ENCODE data around the gene TXNL4A. TPM values are rescaled to one million over a fixed set of nuclear protein-coding genes. Genes with fewer than 3 reads are reported as not detected.

Gene TXNL4A
- total RNA-seq, 5 donors from 2014 or later (not counting 1 experiment from before 2014, with no cell fraction given) = 61.2 to 77.8 (median 72.7) TPM

DNA sequence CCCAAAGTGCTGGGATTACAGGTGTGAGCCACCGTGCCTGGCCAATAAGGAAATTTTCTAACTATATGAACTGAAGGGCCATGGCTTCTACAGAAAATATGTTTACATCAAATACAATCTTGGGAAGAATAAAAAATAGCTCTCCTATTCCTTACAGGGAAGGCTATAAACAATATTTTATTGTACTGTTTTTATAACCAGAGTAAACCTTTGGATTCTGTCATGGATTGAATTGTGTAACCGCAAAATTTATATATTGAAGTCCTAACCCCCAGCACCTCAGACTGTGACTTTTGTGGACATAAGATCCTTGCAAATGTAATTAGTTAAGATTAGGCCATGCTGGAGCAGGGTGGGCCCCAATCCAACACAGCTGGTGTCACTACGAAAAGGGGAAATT, 15.6 kb downstream of the TXNL4A start:
- no peaks in the 10 kb centered on the region for H3K9me3 ChIP-seq
- peaks cover 0 to 5% of the 10 kb centered on the region in 2 experiments for H3K4me1 ChIP-seq (ENCODE audit: control insufficient read depth in 1 of 2, extremely low read depth in 1 of 2, insufficient read depth in 2 of 2, low read length in 2 of 2)
- H3K27me3 ChIP-seq (replicated peaks in 1 of 2; ENCODE audit: control insufficient read depth in 2 of 2, extremely low read depth in 1 of 2, insufficient read depth in 2 of 2, low read length in 1 of 2) = no peaks in the 10 kb centered on the region
- DNase-seq = no peak
- no peaks in the 10 kb centered on the region for H3K9me3 Mint-ChIP-seq
- ChIA-PET CTCF (no interaction called here), POLR2A (no interaction called here)
- H3K36me3 Mint-ChIP-seq = peaks cover 34% of the 10 kb centered on the region
- no peak overlapping the region for H3K27ac ChIP-seq (ENCODE audit: low read length)
- H3K27ac Mint-ChIP-seq = no peak overlapping the region
- H3K36me3 ChIP-seq (ENCODE audit: control insufficient read depth in 2 of 2, extremely low read depth in 1 of 2, insufficient read depth in 1 of 2, low read length in 1 of 2) = peaks cover 26 to 52% of the 10 kb centered on the region in 2 donors
- 100% methylated on average over 1 of the region's 3 CpGs for WGBS (ENCODE audit: insufficient coverage)
- no peak overlapping the region for H3K4me3 ChIP-seq (ENCODE audit: control insufficient read depth in 1 of 2, extremely low read depth in 1 of 2, low read length in 1 of 2)
- H3K27me3 Mint-ChIP-seq = no peaks in the 10 kb centered on the region
- no peak overlapping the region for H3K4me3 Mint-ChIP-seq
- no peak for ATAC-seq (replicated peaks in 1 of 4)
- H3K4me1 Mint-ChIP-seq = peaks cover 10 to 23% (median 17%) of the 10 kb centered on the region in 3 donors

DNA sequence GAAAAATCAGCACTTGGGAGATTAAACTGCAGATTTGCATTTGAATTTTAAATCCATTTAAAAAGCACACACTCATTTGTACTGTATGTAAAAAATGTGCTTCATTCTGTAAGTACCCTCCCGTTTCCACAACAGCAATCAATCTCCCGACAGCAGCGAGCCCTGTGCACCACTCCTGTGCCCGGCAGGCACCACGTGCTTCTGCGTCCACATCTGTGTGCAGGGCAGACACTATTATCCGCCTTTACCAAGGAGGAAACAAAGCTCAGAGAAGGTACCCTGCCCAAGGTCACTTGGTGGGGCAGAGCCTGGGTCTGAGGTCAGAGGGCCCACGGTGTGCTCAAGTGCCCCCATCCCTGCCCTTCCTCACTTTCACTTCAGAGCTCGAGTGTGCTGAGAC, 16.4 kb downstream of the TXNL4A start:
- CTCF ChIA-PET = no interaction called here
- POLR2A ChIA-PET = no interaction called here
- Histone ChIP-seq H3K9me3 (no peaks in the 10 kb centered on the region), H3K36me3 (ENCODE audit: control insufficient read depth in 2 of 2, extremely low read depth in 1 of 2, insufficient read depth in 1 of 2, low read length in 1 of 2) (peaks cover 26 to 52% of the 10 kb centered on the region in 2 donors), H3K27me3 (replicated peaks in 1 of 2; ENCODE audit: control insufficient read depth in 2 of 2, extremely low read depth in 1 of 2, insufficient read depth in 2 of 2, low read length in 1 of 2) (no peaks in the 10 kb centered on the region), H3K27ac (ENCODE audit: low read length) (no peak overlapping the region), H3K4me3 (ENCODE audit: control insufficient read depth in 1 of 2, extremely low read depth in 1 of 2, low read length in 1 of 2) (no peak overlapping the region), H3K4me1 (ENCODE audit: control insufficient read depth in 1 of 2, extremely low read depth in 1 of 2, insufficient read depth in 2 of 2, low read length in 2 of 2) (peaks cover 0 to 5% of the 10 kb centered on the region in 2 experiments)
- 87% methylated on average over 6 of the region's 9 CpGs for WGBS (ENCODE audit: insufficient coverage)
- Mint-ChIP-seq H3K27ac (no peak overlapping the region), H3K4me3 (no peak overlapping the region), H3K9me3 (no peaks in the 10 kb centered on the region), H3K36me3 (peaks cover 34% of the 10 kb centered on the region), H3K27me3 (no peaks in the 10 kb centered on the region), H3K4me1 (peaks cover 8 to 19% (median 16%) of the 10 kb centered on the region in 3 donors)
- DNase-seq (no peak), ATAC-seq (replicated peaks in 1 of 4) (no peak)

- H3K27me3 Mint-ChIP-seq = no peaks in the 10 kb centered on the region
- no peaks in the 10 kb centered on the region for H3K27me3 ChIP-seq (replicated peaks in 1 of 2; ENCODE audit: control insufficient read depth in 2 of 2, extremely low read depth in 1 of 2, insufficient read depth in 2 of 2, low read length in 1 of 2)
- peaks cover 20 to 52% of the 10 kb centered on the region in 2 donors for H3K36me3 ChIP-seq (ENCODE audit: control insufficient read depth in 2 of 2, extremely low read depth in 1 of 2, insufficient read depth in 1 of 2, low read length in 1 of 2)
- no peaks in the 10 kb centered on the region for H3K9me3 ChIP-seq
- H3K9me3 Mint-ChIP-seq = no peaks in the 10 kb centered on the region
- H3K4me1 ChIP-seq (ENCODE audit: control insufficient read depth in 1 of 2, extremely low read depth in 1 of 2, insufficient read depth in 2 of 2, low read length in 2 of 2) = peaks cover 0 to 5% of the 10 kb centered on the region in 2 experiments
- H3K36me3 Mint-ChIP-seq = peaks cover 34% of the 10 kb centered on the region
- no peak overlapping the region for H3K27ac ChIP-seq (ENCODE audit: low read length)
- H3K27ac Mint-ChIP-seq = peak overlapping the region in 1 of 2 donors; percentile 2
- H3K4me3 Mint-ChIP-seq = peak overlapping the region in 1 of 3 donors; percentile 18
- WGBS (ENCODE audit: insufficient coverage) = 90% methylated on average over 13 of the region's 17 CpGs
- H3K4me3 ChIP-seq (ENCODE audit: control insufficient read depth in 1 of 2, extremely low read depth in 1 of 2, low read length in 1 of 2) = no peak overlapping the region
- peaks cover 8 to 19% (median 16%) of the 10 kb centered on the region in 3 donors for H3K4me1 Mint-ChIP-seq
- ATAC-seq (replicated peaks in 1 of 4) = no peak
- CTCF ChIA-PET = no interaction called here
- POLR2A ChIA-PET = no interaction called here
- DNase-seq = peak in 1 of 35 experiments; percentile 32
Observed at GRCh38 chr18:79971211-79971952, 17.0 kb downstream of the TXNL4A start.

DNA sequence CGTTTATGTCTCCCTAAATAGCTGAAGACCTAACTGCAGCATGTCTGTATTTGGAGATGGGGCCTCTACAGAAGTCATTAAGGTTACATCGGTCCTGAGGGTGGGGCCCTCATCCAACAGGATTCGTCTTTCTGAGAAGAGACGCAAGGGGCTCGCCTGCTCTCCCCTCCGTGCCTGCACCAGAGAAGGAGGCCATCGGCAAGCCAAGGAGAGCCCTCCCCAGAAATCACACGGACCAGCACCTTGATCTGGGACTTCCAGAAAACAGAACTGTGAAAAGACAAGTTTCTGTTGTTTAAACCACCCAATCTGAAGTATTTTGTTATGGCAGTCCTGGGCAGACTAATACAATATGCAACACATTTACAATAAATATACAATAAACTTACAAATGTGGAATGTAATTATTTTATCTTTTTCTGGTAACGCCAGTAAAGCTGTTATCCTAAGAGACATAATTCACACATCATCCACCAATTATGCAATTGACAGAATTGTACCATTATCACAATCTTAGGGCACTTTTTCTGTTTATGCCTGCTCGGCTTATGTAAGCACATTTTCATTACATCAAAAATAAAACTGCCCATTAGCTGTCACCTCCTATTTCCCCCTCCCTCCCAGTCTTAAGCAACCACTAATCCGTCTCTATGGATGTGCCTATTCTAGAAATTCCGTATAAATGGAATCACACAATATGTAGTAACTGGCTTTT, 17.8 kb downstream of the TXNL4A start:
- Mint-ChIP-seq H3K27me3 (no peaks in the 10 kb centered on the region), H3K36me3 (peaks cover 27% of the 10 kb centered on the region), H3K4me3 (no peak overlapping the region), H3K27ac (no peak overlapping the region), H3K4me1 (peaks cover 10 to 15% (median 14%) of the 10 kb centered on the region in 3 donors), H3K9me3 (no peaks in the 10 kb centered on the region)
- WGBS (ENCODE audit: insufficient coverage) = 91% methylated on average over 4 of the region's 12 CpGs
- Histone ChIP-seq H3K4me3 (ENCODE audit: control insufficient read depth in 1 of 2, extremely low read depth in 1 of 2, low read length in 1 of 2) (no peak overlapping the region), H3K27me3 (replicated peaks in 1 of 2; ENCODE audit: control insufficient read depth in 2 of 2, extremely low read depth in 1 of 2, insufficient read depth in 2 of 2, low read length in 1 of 2) (no peaks in the 10 kb centered on the region), H3K9me3 (no peaks in the 10 kb centered on the region), H3K27ac (ENCODE audit: low read length) (no peak overlapping the region), H3K36me3 (ENCODE audit: control insufficient read depth in 2 of 2, extremely low read depth in 1 of 2, insufficient read depth in 1 of 2, low read length in 1 of 2) (peaks cover 12 to 44% of the 10 kb centered on the region in 2 donors), H3K4me1 (ENCODE audit: control insufficient read depth in 1 of 2, extremely low read depth in 1 of 2, insufficient read depth in 2 of 2, low read length in 2 of 2) (peaks cover 0 to 8% of the 10 kb centered on the region in 2 experiments)
- CTCF ChIA-PET = no interaction called here
- ATAC-seq (replicated peaks in 1 of 4) (no peak), DNase-seq (no peak)
- POLR2A ChIA-PET = no interaction called here

GRCh38 chr18:79965119-79965902, 23.1 kb downstream of the TXNL4A start:
- peak overlapping the region; percentile 62 to 66 for H3K4me3 ChIP-seq (ENCODE audit: control insufficient read depth in 1 of 2, extremely low read depth in 1 of 2, low read length in 1 of 2)
- no peaks in the 10 kb centered on the region for H3K27me3 Mint-ChIP-seq
- ATAC-seq (replicated peaks in 1 of 4) = peak; percentile 20 to 50 (median 33)

More at GRCh38 chr18:79965119-79965902, 23.1 kb downstream of the TXNL4A start:
- Histone ChIP-seq H3K36me3 (ENCODE audit: control insufficient read depth in 2 of 2, extremely low read depth in 1 of 2, insufficient read depth in 1 of 2, low read length in 1 of 2) (peaks cover 0 to 3% of the 10 kb centered on the region in 2 donors), H3K27me3 (replicated peaks in 1 of 2; ENCODE audit: control insufficient read depth in 2 of 2, extremely low read depth in 1 of 2, insufficient read depth in 2 of 2, low read length in 1 of 2) (peaks cover 0 to 12% of the 10 kb centered on the region in 2 experiments), H3K9me3 (no peaks in the 10 kb centered on the region), H3K27ac (ENCODE audit: low read length) (peak overlapping the region; percentile 62), H3K4me1 (ENCODE audit: control insufficient read depth in 1 of 2, extremely low read depth in 1 of 2, insufficient read depth in 2 of 2, low read length in 2 of 2) (peaks cover 10 to 45% of the 10 kb centered on the region in 2 experiments)
- 54% methylated on average over 9 of the region's 24 CpGs for WGBS (ENCODE audit: insufficient coverage)
- Mint-ChIP-seq H3K9me3 (no peaks in the 10 kb centered on the region), H3K4me3 (peak overlapping the region; percentile 83 to 84 (median 83)), H3K36me3 (no peaks in the 10 kb centered on the region), H3K4me1 (peaks cover 30 to 39% (median 36%) of the 10 kb centered on the region in 3 donors), H3K27ac (peak overlapping the region; percentile 90 to 91)
- peak in 7 of 35 experiments; percentile 21 to 52 (median 25) for DNase-seq
- POLR2A ChIA-PET = no interaction called here
- CTCF ChIA-PET = interaction anchor here in 1 of 2 donors (1.0 kb wide), 1 partner anchor 20 kb away, joined by 3 read pairs; no protein-coding TSS in a partner anchor
